ENCODE results near the gene NCK1. TPM values are rescaled to one million over a fixed set of nuclear protein-coding genes. Genes with fewer than 3 reads are reported as not detected.
A peak's percentile ranks its signal among the peaks of the same experiment; 100 is the strongest.
"Not testable (repeated sequence)": the region's sequence is repeated elsewhere in the genome, so short reads cannot be mapped to it uniquely, and the experiment has no call there.

Gene NCK1
- total RNA-seq, 1 donor from 2014 or later, result 27.6 TPM

- DNase-seq (ENCODE audit: low spot score), result peak; percentile 34
Observed at GRCh38 chr3:136862617-136863322, 762 bp downstream of the NCK1 start.

GRCh38 chr3:136869282-136869681, 7.3 kb downstream of the NCK1 start:
- DNase-seq (ENCODE audit: low spot score), result no peak

DNA sequence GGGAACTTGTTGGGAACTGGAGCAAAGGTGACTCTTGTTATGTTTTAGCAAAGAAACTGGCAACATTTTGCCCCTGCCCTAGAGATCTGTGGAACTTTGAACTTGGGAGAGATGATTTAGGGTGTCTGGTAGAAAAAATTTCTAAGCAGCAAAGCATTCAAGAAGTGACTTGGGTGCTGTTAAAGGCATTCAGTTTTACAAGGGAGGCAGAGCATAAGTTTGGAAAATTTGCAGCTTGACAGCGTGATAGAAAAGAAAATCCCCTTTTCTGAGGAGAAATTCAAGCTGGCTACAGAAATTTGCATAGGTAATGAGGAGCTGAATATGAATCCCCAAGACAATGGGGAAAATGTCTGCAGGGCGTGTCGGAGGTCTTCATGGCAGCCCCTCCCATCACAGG, 10.2 kb downstream of the NCK1 start:
- DNase-seq (ENCODE audit: low spot score), result not testable (repeated sequence)

DNA sequence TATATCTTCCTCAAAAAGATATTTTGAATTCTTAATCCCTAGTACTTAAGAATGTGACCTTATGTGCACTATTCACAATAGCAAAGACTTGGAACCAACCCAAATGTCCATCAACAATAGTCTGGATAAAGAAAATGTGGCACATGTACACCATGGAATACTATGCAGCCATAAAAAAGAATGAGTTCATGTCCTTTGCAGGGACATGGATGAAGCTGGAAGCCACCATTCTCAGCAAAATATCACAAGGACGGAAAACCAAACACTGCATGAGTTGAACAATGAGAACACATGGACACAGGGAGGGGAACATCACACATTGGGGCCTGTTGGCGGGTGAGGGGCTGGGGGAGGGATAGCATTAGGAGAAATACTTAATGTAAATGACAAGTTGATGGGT, 17.5 kb downstream of the NCK1 start:
- not testable (repeated sequence) for DNase-seq (ENCODE audit: low spot score)

DNA sequence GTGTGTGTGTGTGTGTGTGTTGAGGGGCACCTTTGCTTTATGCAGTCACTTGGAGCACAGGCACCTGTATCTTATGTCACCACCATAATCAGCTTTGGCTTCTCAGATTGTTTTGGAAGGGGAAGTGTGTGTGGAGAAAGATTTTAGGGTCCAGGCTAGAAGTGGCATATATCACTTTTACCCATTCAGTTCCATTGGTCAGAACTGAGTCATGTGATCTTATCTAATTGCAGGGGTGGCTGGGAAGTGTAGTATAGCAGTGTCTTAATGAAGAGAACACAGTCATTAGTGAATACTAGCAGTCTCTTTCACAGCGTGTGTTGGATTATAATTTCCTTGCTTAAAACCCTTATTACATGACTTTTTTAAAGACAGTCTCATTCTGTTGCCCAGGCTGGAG, 20.6 kb downstream of the NCK1 start:
- DNase-seq (ENCODE audit: low spot score), result no peak

GRCh38 chr3:136883967-136884720, 22.1 kb downstream of the NCK1 start:
- DNase-seq (ENCODE audit: low spot score), result no peak

- DNase-seq (ENCODE audit: low spot score), result no peak
Observed at GRCh38 chr3:136885357-136886213, 23.6 kb downstream of the NCK1 start.

DNA sequence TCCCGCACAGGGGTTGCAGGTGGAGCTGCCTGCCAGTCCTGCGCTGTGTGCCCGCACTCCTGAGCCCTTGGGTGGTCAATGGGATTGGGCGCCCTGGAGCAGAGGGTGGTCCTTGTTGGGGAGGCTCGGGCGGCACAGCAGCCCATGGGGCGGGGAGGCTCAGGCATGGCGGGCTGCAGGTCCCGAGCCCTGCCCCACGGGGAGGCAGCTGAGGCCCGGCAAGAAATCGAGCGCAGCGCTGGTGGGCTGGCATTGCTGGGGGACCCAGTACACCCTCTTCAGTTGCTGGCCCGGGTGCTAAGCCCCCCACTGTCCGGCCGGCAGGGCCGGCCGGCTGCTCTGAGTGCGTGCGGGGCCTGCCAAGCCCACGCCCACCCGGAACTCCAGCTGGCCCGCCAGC, 27.9 kb downstream of the NCK1 start:
- DNase-seq (ENCODE audit: low spot score), result no peak

GRCh38 chr3:136891934-136892855, 30.2 kb downstream of the NCK1 start:
- no peak for DNase-seq (ENCODE audit: low spot score)

- DNase-seq (ENCODE audit: low spot score), result no peak
Observed at GRCh38 chr3:136893848-136894443, 31.9 kb downstream of the NCK1 start.

- not testable (repeated sequence) for DNase-seq (ENCODE audit: low spot score)
Observed at GRCh38 chr3:136897171-136897570, 35.2 kb downstream of the NCK1 start.

GRCh38 chr3:136898549-136898948, 36.5 kb downstream of the NCK1 start:
- DNase-seq (ENCODE audit: low spot score), result no peak

DNA sequence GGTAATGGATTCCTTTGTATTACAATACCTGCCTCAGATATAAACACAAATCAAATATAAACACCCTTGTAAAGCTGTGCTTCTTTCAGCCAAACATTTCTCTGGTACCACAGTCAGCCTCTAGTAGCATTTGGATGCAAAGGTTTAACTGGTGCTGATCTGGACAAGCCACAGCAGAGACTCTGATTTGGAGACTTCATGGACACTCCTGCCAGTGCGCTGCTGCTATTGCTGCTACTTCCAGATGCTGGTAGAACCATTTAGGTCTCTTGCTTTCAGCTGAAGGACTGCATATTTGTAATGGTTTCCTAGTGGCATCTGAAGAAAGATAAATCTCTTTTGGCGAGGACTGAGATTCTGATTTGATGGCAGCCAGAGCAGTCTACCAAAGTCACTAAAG, 36.9 kb downstream of the NCK1 start:
- no peak for DNase-seq (ENCODE audit: low spot score)

- DNase-seq (ENCODE audit: low spot score), result no peak
Observed at GRCh38 chr3:136899622-136900158, 37.7 kb downstream of the NCK1 start.

DNA sequence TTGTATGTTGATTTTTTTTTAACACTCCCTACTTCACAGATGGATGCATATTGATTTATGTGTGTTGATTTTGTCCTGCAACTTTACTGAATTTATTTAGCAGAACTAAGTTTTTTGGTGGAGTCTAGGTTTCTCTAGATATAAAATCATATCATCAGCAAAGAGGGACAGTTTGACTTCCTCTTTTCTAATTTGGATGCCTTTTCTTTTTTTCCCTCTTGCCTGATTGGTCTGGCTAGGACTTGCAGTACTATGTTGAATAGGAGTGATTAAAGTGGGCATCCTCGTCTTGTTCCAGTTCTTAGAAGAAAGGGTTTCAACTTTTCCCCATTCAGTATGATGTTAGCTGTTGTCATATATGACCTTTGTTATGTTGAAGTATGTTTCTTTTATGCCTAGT, 38.7 kb downstream of the NCK1 start:
- not testable (repeated sequence) for DNase-seq (ENCODE audit: low spot score)

GRCh38 chr3:136901391-136901790, 39.4 kb downstream of the NCK1 start:
- DNase-seq (ENCODE audit: low spot score), result no peak

DNA sequence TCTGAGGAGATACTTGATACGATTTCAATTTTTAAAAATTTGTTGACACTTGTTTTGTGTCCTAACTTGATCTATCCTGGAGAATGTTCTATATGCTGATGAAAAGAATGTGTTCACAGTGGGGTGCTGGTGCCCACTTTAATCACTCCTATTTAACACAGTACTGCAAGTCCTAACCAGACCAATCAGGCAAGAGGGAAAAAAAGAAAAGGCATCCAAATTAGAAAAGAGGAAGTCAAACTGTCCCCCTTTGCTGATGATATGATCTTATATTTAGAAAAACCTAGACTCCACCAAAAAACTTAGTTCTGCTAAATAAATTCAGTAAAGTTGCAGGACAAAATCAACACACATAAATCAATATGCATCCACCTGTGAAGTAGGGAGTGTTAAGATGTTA, 40.5 kb downstream of the NCK1 start:
- not testable (repeated sequence) for DNase-seq (ENCODE audit: low spot score)

- no peak for DNase-seq (ENCODE audit: low spot score)
Observed at GRCh38 chr3:136903899-136904298, 41.9 kb downstream of the NCK1 start.

DNA sequence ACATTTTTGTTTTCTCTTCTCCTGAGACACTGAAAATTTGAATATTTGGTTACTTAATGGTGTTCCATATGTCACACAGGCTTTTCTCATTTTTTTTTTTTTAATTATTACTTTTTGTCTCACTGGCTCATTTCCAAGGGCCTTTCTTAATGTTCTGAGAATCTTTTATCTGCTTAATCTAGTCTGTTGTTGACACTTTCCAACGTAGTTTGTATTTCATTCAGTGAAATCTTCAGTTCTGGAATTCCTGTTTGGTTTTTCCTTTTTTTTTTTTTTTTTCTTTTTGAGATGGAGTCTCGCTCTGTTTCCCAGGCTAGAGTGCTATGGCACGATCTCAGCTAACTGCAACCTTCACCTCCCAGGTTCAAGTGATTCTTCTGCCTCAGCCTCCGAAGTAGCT, 42.7 kb downstream of the NCK1 start:
- DNase-seq (ENCODE audit: low spot score), result no peak

GRCh38 chr3:136905549-136905948, 43.5 kb downstream of the NCK1 start:
- DNase-seq (ENCODE audit: low spot score), result no peak

GRCh38 chr3:136906725-136907124, 44.7 kb downstream of the NCK1 start:
- no peak for DNase-seq (ENCODE audit: low spot score)
